ENCODE results near the gene MDN1. TPM values are rescaled to one million over a fixed set of nuclear protein-coding genes. Genes with fewer than 3 reads are reported as not detected.
"Not testable (repeated sequence)": the region's sequence is repeated elsewhere in the genome, so short reads cannot be mapped to it uniquely, and the experiment has no call there.

Gene MDN1
- total and polyA plus RNA-seq, 2 donors (not counting 1 experiment from before 2014, with no cell fraction given): 16.5 to 59.5 TPM

DNA sequence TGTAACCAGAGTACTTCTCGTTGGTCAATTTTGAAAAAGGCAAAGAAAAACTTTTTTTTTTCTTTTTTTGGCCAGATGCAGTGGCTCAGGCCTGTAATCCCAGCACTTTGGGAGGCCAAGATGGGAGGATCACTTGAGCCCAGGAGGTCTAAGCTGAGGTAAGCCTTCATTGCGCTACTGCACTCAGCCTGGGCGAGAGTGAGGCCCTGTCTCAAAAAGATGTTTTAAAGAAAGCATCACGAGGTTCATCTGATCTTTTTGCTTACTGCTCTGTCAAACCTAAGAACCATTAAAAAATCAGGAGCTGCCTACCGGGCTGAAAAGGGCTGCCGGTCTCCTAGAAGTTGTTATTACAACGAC lies 181.7 kb downstream of the MDN1 start:
- Mint-ChIP-seq H3K4me3 (peak overlapping the region; percentile 92), H3K27ac (peak overlapping the region; percentile 98), H3K4me1 (peaks cover 28% of the 10 kb centered on the region), H3K27me3 (no peaks in the 10 kb centered on the region), H3K9me3 (ENCODE audit: insufficient read depth) (no peaks in the 10 kb centered on the region)
- Histone ChIP-seq H3K9me3 (ENCODE audit: control extremely low read depth in 1 of 3, control insufficient read depth in 2 of 3, insufficient read depth in 1 of 3, low read length in 2 of 3) (no peaks in the 10 kb centered on the region), H3K4me2 (replicated peaks; ENCODE audit: low read depth, low read length, poor library complexity, severe bottlenecking) (peak overlapping the region; percentile 68), H4K20me1 (ENCODE audit: control insufficient read depth, insufficient read depth, low read length, poor library complexity, severe bottlenecking) (no peaks in the 10 kb centered on the region), H3K79me2 (ENCODE audit: control insufficient read depth, insufficient read depth, low read length) (peaks cover 25% of the 10 kb centered on the region), H3K27me3 (replicated peaks in 1 of 4; ENCODE audit: control extremely low read depth in 1 of 4, control insufficient read depth in 3 of 4, insufficient read depth in 4 of 4, low read length in 3 of 4) (no peaks in the 10 kb centered on the region), H3K4me3 (ENCODE audit: control extremely low read depth in 1 of 5, extremely low read depth in 1 of 5, insufficient read depth in 1 of 5, low read depth in 2 of 5, low read length in 4 of 5) (peak overlapping the region; percentile 56 to 84 (median 79)), H3K4me1 (ENCODE audit: control insufficient read depth in 2 of 2, insufficient read depth in 2 of 2, low read length in 2 of 2) (peaks cover 13 to 15% of the 10 kb centered on the region in 2 donors), H3K36me3 (replicated peaks in 1 of 2; ENCODE audit: control extremely low read depth in 1 of 2, control insufficient read depth in 1 of 2, extremely low read depth in 1 of 2, insufficient read depth in 2 of 2, low read length in 1 of 2) (peaks cover 0 to 6% of the 10 kb centered on the region in 2 experiments), H2AFZ (ENCODE audit: insufficient read depth, low read depth, low read length, poor library complexity, severe bottlenecking) (peak overlapping the region; percentile 88), H3K9ac (ENCODE audit: low read length) (peak overlapping the region; percentile 83), H3K27ac (ENCODE audit: low read length in 2 of 2) (peak overlapping the region; percentile 91 to 99)
- ATAC-seq (ENCODE audit: low read depth) (no peak), DNase-seq (no peak)
- WGBS (ENCODE audit: insufficient coverage): 16% methylated on average over 7 of the region's 7 CpGs
- intact Hi-C loops (cut with micrococcal nuclease): loop anchor here (1.0 to 5.0 kb wide), 8 partner anchors 42 to 950 kb away; partner anchors contain the start of genes ANKRD6, CASP8AP2, MDN1 and PM20D2
- TF ChIP-seq, protein P1, sequence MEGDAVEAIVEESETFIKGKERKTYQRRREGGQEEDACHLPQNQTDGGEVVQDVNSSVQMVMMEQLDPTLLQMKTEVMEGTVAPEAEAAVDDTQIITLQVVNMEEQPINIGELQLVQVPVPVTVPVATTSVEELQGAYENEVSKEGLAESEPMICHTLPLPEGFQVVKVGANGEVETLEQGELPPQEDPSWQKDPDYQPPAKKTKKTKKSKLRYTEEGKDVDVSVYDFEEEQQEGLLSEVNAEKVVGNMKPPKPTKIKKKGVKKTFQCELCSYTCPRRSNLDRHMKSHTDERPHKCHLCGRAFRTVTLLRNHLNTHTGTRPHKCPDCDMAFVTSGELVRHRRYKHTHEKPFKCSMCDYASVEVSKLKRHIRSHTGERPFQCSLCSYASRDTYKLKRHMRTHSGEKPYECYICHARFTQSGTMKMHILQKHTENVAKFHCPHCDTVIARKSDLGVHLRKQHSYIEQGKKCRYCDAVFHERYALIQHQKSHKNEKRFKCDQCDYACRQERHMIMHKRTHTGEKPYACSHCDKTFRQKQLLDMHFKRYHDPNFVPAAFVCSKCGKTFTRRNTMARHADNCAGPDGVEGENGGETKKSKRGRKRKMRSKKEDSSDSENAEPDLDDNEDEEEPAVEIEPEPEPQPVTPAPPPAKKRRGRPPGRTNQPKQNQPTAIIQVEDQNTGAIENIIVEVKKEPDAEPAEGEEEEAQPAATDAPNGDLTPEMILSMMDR (IDR thresholded peaks at IDR 0.05): no peak
- no peak for TF ChIP-seq EZH2 (IDR thresholded peaks at IDR 0.05; ENCODE audit: borderline replicate concordance, insufficient read depth, low read depth, low read length, poor library complexity, severe bottlenecking)
- ChIA-PET POLR2A (interaction anchor here (1.0 to 1.4 kb wide), 5 partner anchors 205 to 675 kb away, joined by 3 to 5 read pairs (median 3); partner anchors contain the start of genes ANKRD6, PNRC1, RNGTT and RRAGD), CTCF (interaction anchor here (1.2 to 1.3 kb wide), 3 partner anchors 27 to 266 kb away, joined by 3 to 5 read pairs (median 3); no protein-coding TSS in a partner anchor)

DNA sequence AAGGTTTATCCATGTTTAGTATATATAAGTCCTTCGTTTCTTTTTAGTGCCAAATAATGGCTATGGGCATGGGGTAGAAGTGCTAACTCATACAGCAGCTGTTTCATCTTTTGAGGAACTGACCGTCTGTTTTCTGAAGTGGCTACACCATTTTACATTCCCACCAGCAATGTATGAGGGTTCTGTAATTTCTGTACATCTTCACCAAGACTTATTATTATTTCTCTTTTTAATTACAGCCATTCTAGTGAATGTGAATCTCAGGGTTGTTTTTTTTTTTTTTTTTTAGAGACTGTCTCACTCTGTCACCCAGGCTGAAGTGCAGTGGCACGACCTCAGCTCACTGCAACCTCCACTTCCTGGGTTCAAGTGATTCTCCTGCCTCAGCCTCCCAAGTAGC lies 183.2 kb downstream of the MDN1 start:
- intact Hi-C loops (cut with micrococcal nuclease): loop anchor here (5.0 kb wide), 1 partner anchor 489 kb away; the partner anchor contains the start of gene PM20D2
- H3K4me3 ChIP-seq (ENCODE audit: control extremely low read depth in 1 of 5, extremely low read depth in 1 of 5, insufficient read depth in 1 of 5, low read depth in 2 of 5, low read length in 4 of 5); H3K4me2 ChIP-seq (replicated peaks; ENCODE audit: low read depth, low read length, poor library complexity, severe bottlenecking); H2AFZ ChIP-seq (ENCODE audit: insufficient read depth, low read depth, low read length, poor library complexity, severe bottlenecking); POLR2A ChIA-PET; H3K9me3 Mint-ChIP-seq (ENCODE audit: insufficient read depth); ATAC-seq (ENCODE audit: low read depth); H3K27me3 ChIP-seq (replicated peaks in 1 of 4; ENCODE audit: control extremely low read depth in 1 of 4, control insufficient read depth in 3 of 4, insufficient read depth in 4 of 4, low read length in 3 of 4); H3K36me3 ChIP-seq (replicated peaks in 1 of 2; ENCODE audit: control extremely low read depth in 1 of 2, control insufficient read depth in 1 of 2, extremely low read depth in 1 of 2, insufficient read depth in 2 of 2, low read length in 1 of 2); H3K27me3 Mint-ChIP-seq; H3K9ac ChIP-seq (ENCODE audit: low read length); H3K4me3 Mint-ChIP-seq; DNase-seq; H3K9me3 ChIP-seq (ENCODE audit: control extremely low read depth in 1 of 3, control insufficient read depth in 2 of 3, insufficient read depth in 1 of 3, low read length in 2 of 3); H4K20me1 ChIP-seq (ENCODE audit: control insufficient read depth, insufficient read depth, low read length, poor library complexity, severe bottlenecking): not testable (repeated sequence)
- Histone ChIP-seq H3K27ac (ENCODE audit: low read length in 2 of 2) (peak overlapping the region in 1 of 2 donors; percentile 14), H3K79me2 (ENCODE audit: control insufficient read depth, insufficient read depth, low read length) (peaks cover 25% of the 10 kb centered on the region), H3K4me1 (ENCODE audit: control insufficient read depth in 2 of 2, insufficient read depth in 2 of 2, low read length in 2 of 2) (peaks cover 13 to 15% of the 10 kb centered on the region in 2 donors)
- Mint-ChIP-seq H3K4me1 (peaks cover 28% of the 10 kb centered on the region), H3K27ac (peak overlapping the region; percentile 55)
- 100% methylated on average over 1 of the region's 3 CpGs for WGBS (ENCODE audit: insufficient coverage)
- CTCF ChIA-PET: interaction anchor here (0.6 kb wide), 1 partner anchor 195 kb away, joined by 3 read pairs; no protein-coding TSS in a partner anchor
